BE2C (cell line): ENCODE results near the gene MFAP5.
"Not testable (repeated sequence)": the region's sequence is repeated elsewhere in the genome, so short reads cannot be mapped to it uniquely, and the experiment has no call there.

Experiments used
- DNase-seq: peaks from one replicate; pipeline ENCODE4 v3.0.0-alpha.2; 2020
- H3K27me3 ChIP-seq: fragments of 250-450 bp; sonication (Bioruptor Pico); 2 replicates; pipeline ENCODE4 v1.5.1; 2020; ENCODE audit warnings: mild to moderate bottlenecking
- H3K36me3 ChIP-seq: fragments of 250-450 bp; sonication (Bioruptor Pico); 2 replicates; pipeline ENCODE4 v1.5.1; 2020; ENCODE audit warnings: mild to moderate bottlenecking
- H3K4me1 ChIP-seq: fragments of 250-450 bp; sonication (Bioruptor Pico); 2 replicates; pipeline ENCODE4 v1.5.1; 2020
- H3K4me3 ChIP-seq: 2 replicates; pipeline ENCODE4 v1.5.1; 2011; ENCODE audit warnings: low read depth, low read length
- H3K9me3 ChIP-seq: fragments of 250-450 bp; sonication (Bioruptor Pico); 2 replicates; pipeline ENCODE4 v1.5.1; 2020
- CTCF ChIP-seq: IDR thresholded peaks from 2 replicates; pipeline ENCODE4 v1.5.1; 2012; ENCODE audit warnings: mild to moderate bottlenecking, low read depth, low read length

Gene MFAP5

GRCh38 chr12:8638951-8639350, 23.7 kb downstream of the MFAP5 start:
- Histone ChIP-seq H3K9me3 (no peaks in the 10 kb centered on the region), H3K4me3 (no peak overlapping the region), H3K4me1 (no peaks in the 10 kb centered on the region), H3K36me3 (no peaks in the 10 kb centered on the region), H3K27me3 (peaks cover 3% of the 10 kb centered on the region; the same call in 1 of the 2 replicates)
- no peak for TF ChIP-seq CTCF
- no peak for DNase-seq

- DNase-seq = no peak
- no peaks in the 10 kb centered on the region for H3K9me3 ChIP-seq
- H3K4me1 ChIP-seq = no peaks in the 10 kb centered on the region
- H3K36me3 ChIP-seq = no peaks in the 10 kb centered on the region
- no peak for TF ChIP-seq CTCF
- no peak overlapping the region for H3K4me3 ChIP-seq
- H3K27me3 ChIP-seq = peaks cover 3% of the 10 kb centered on the region; the same call in 1 of the 2 replicates
Observed at GRCh38 chr12:8637666-8638065, 25.0 kb downstream of the MFAP5 start.

- Histone ChIP-seq H3K27me3 (peaks cover 3% of the 10 kb centered on the region; the same call in 1 of the 2 replicates), H3K9me3 (no peaks in the 10 kb centered on the region), H3K36me3 (no peaks in the 10 kb centered on the region), H3K4me3 (no peak overlapping the region), H3K4me1 (no peaks in the 10 kb centered on the region)
- no peak for TF ChIP-seq CTCF
- DNase-seq = no peak
Observed at GRCh38 chr12:8637244-8637643, 25.4 kb downstream of the MFAP5 start.

- H3K4me1 ChIP-seq = no peaks in the 10 kb centered on the region
- no peaks in the 10 kb centered on the region for H3K36me3 ChIP-seq
- DNase-seq = no peak
- no peaks in the 10 kb centered on the region for H3K9me3 ChIP-seq
- no peak overlapping the region for H3K4me3 ChIP-seq
- H3K27me3 ChIP-seq = peaks cover 3% of the 10 kb centered on the region; the same call in 1 of the 2 replicates
- TF ChIP-seq CTCF = no peak
Observed at GRCh38 chr12:8636581-8636980, 26.0 kb downstream of the MFAP5 start.

GRCh38 chr12:8636007-8636346, 26.6 kb downstream of the MFAP5 start:
- not testable (repeated sequence) for DNase-seq, H3K4me1 ChIP-seq, H3K9me3 ChIP-seq, H3K36me3 ChIP-seq, H3K4me3 ChIP-seq, H3K27me3 ChIP-seq

- not testable (repeated sequence) for DNase-seq, H3K36me3 ChIP-seq, H3K4me1 ChIP-seq, H3K27me3 ChIP-seq, H3K9me3 ChIP-seq, H3K4me3 ChIP-seq
Observed at GRCh38 chr12:8635342-8636006, 27.2 kb downstream of the MFAP5 start.

- no peak overlapping the region for H3K4me3 ChIP-seq
- no peaks in the 10 kb centered on the region for H3K9me3 ChIP-seq
- H3K4me1 ChIP-seq = no peaks in the 10 kb centered on the region
- H3K27me3 ChIP-seq = no peaks in the 10 kb centered on the region
- no peak for TF ChIP-seq CTCF
- DNase-seq = no peak
- H3K36me3 ChIP-seq = no peaks in the 10 kb centered on the region
Observed at GRCh38 chr12:8630131-8630530, 32.5 kb downstream of the MFAP5 start.
